HepG2 (cell line): ENCODE data around the gene LTK. TPM values are rescaled to one million over a fixed set of nuclear protein-coding genes. Genes with fewer than 3 reads are reported as not detected.

Source experiments
- ATAC-seq: fragments of 200-7000 bp; cut with Tn5 transposase; 3 replicates; pipeline ENCODE4 v1.9.1; 2020; ENCODE audit warnings: mild to moderate bottlenecking, moderate library complexity
- BruUV-seq: library from RNA; stranded (reverse); fragments of 400-500 nt; replicated peaks from 2 replicates; lab custom pipeline; 2021; lab: Mats Ljungman, UMichigan
- CTCF ChIA-PET: fragments of 300-600 bp; formaldehyde crosslinking; extraction: SDS; loops from one replicate; lab custom pipeline; 2021; ENCODE audit warnings: low total read pairs, inconsistent platforms, low intra/inter-chr PET ratio; lab: Yijun Ruan, JAX
- POLR2A ChIA-PET: fragments of 350-600 bp; sonication (Branson Sonifier 250); formaldehyde crosslinking; loops from one replicate; lab custom pipeline; 2020; ENCODE audit warnings: antibody characterized with exemption, inconsistent platforms; lab: Yijun Ruan, JAX
- DNase-seq: peaks from one replicate; pipeline ENCODE4 v3.0.0-alpha.2; 2015; ENCODE audit warnings: low spot score
- FAIRE-seq: peaks from 3 replicates; lab custom pipeline; 2011; peaks lifted over from hg19 to GRCh38; lab: Jason Lieb, UNC
- H2AFZ ChIP-seq: one replicate; pipeline ENCODE4 v1.6.1; 2011; ENCODE audit warnings: low read length, inconsistent platforms
- H3K27ac ChIP-seq: fragments of 300-600 bp; 3 replicates; pipeline ENCODE4 v1.8.0; 2011; ENCODE audit warnings: mixed run types, mild to moderate bottlenecking, mixed read lengths, low read length, inconsistent platforms; ENCODE audit not compliant: insufficient read depth; ENCODE audit errors: extremely low read length
- H3K27me3 ChIP-seq, 2 experiments: fragments of 200-600 bp in 1 of 2; 2 replicates in 1 of 2; 3 replicates in 1 of 2; pipeline versions ENCODE4 v1.6.0 to v1.8.0; 2011; ENCODE audit warnings: low read length in 2 of 2, mild to moderate bottlenecking in 2 of 2, moderate library complexity in 2 of 2, inconsistent platforms in 1 of 2; ENCODE audit not compliant: insufficient read depth in 2 of 2, control insufficient read depth in 1 of 2
- H3K36me3 ChIP-seq, 2 experiments: fragments of 200-600 bp in 1 of 2; replicated peaks in 1 of 2; 2 replicates in 1 of 2; 3 replicates in 1 of 2; pipeline versions ENCODE4 v1.5.1 to v1.8.0; 2011; ENCODE audit warnings: low read length in 2 of 2, inconsistent platforms in 1 of 2; ENCODE audit not compliant: insufficient read depth in 2 of 2, control insufficient read depth in 1 of 2
- H3K4me1 ChIP-seq: 2 replicates; pipeline ENCODE4 v1.5.1; 2012; ENCODE audit warnings: low read length, inconsistent platforms; ENCODE audit not compliant: insufficient read depth
- H3K4me2 ChIP-seq: 2 replicates; pipeline ENCODE4 v1.6.0; 2011; ENCODE audit warnings: low read depth, low read length, inconsistent platforms
- H3K4me3 ChIP-seq, 3 experiments: fragments of 200-600 bp in 1 of 3; sonication (generic), shearing (Covaris generic) in 1 of 3; replicated peaks in 1 of 3; 2 replicates each; pipeline ENCODE4 v1.5.1; 2011 to 2016; ENCODE audit warnings: low read length in 3 of 3, inconsistent platforms in 2 of 3, low read depth in 2 of 3, mild to moderate bottlenecking in 2 of 3, control low read depth in 1 of 3, mixed read lengths in 1 of 3; ENCODE audit not compliant: insufficient read depth in 1 of 3
- H3K79me2 ChIP-seq: one replicate; pipeline ENCODE4 v1.6.1; 2011; ENCODE audit warnings: low read length, inconsistent platforms; ENCODE audit not compliant: insufficient read depth
- H3K9ac ChIP-seq: 2 replicates; pipeline ENCODE4 v1.6.0; 2011; ENCODE audit warnings: mild to moderate bottlenecking, low read depth, low read length, inconsistent platforms; ENCODE audit not compliant: insufficient read depth
- H3K9me3 ChIP-seq: 2 replicates; pipeline ENCODE4 v1.5.1; 2012; ENCODE audit warnings: mild to moderate bottlenecking, low read length
- H4K20me1 ChIP-seq: 2 replicates; pipeline ENCODE4 v1.6.0; 2011; ENCODE audit warnings: inconsistent platforms, mild to moderate bottlenecking, low read length, moderate library complexity; ENCODE audit not compliant: insufficient read depth
- HNRNPK ChIP-seq: fragments of 200-400 bp; formaldehyde crosslinking; IDR thresholded peaks from 2 replicates; pipeline ENCODE4 v1.6.1; 2018; ENCODE audit warnings: low read length, low read depth, moderate library complexity, mild to moderate bottlenecking; ENCODE audit not compliant: poor library complexity, severe bottlenecking
- REL ChIP-seq: sonication (generic); formaldehyde crosslinking; conservative IDR thresholded peaks from 2 replicates; pipeline ENCODE4 v1.8.0; 2022; ENCODE audit warnings: mild to moderate bottlenecking, missing genetic modification reagents, moderate library complexity
- SNAPC2 ChIP-seq: sonication (generic); formaldehyde crosslinking; IDR thresholded peaks from 2 replicates; pipeline ENCODE4 v1.8.1; 2022; ENCODE audit warnings: mild to moderate bottlenecking, missing genetic modification reagents
- SRSF1 ChIP-seq: fragments of 200-400 bp; formaldehyde crosslinking; optimal IDR thresholded peaks from 2 replicates; pipeline ENCODE3; 2017; ENCODE audit warnings: mild to moderate bottlenecking, low read depth, low read length, moderate library complexity
- TIGD3 ChIP-seq: sonication (generic); formaldehyde crosslinking; IDR thresholded peaks from 2 replicates; pipeline ENCODE4 v1.5.1; 2020; ENCODE audit warnings: mild to moderate bottlenecking, missing genetic modification reagents, borderline replicate concordance
- ZFYVE20 ChIP-seq: sonication (generic); formaldehyde crosslinking; IDR thresholded peaks from 2 replicates; pipeline ENCODE4 v1.8.0; 2023; ENCODE audit warnings: low read depth, mild to moderate bottlenecking, moderate library complexity, missing genetic modification reagents, borderline replicate concordance
- ZNF281 ChIP-seq: sonication (generic); formaldehyde crosslinking; IDR thresholded peaks from 2 replicates; pipeline ENCODE4 v1.4.0; 2020; ENCODE audit warnings: missing genetic modification reagents, borderline replicate concordance
- WGBS: methylation state at CpG from one replicate; pipeline ENCODE4 v1.1.6; 2017; ENCODE audit warnings: low lambda C conversion rate; 5-methylcytosine and 5-hydroxymethylcytosine counted together
- in situ Hi-C: cut with HindIII; loops from 2 replicates; pipeline ENCODE4 v1.10.0; 2017; ENCODE audit warnings: low pct_unique_long_range_greater_than_20kb; ENCODE audit not compliant: extremely low pct_ligation_motif_present
- intact Hi-C: fragments of 100-400 bp; cut with micrococcal nuclease; formaldehyde crosslinking; loops from one replicate; pipeline ENCODE4 v1.10.0; 2022; ENCODE audit not compliant: unreplicated experiment
- polyA plus RNA-seq, 8 experiments: library from polyadenylated mRNA; depleted of rRNA in 3 of 8; stranded (reverse) in 7 of 8; unstranded in 1 of 8; fragments of >200 nt; fragmentation: Illumina TruSeq in 4 of 8; extraction: Trizol in 4 of 8; gene quantifications; 2 replicates each; pipeline versions ENCODE4 v1.2.1 to v1.2.3, GENCODE V29; 2011 to 2016; ENCODE audit warnings: low read depth in 4 of 8, missing spikeins in 1 of 8, mixed read lengths in 1 of 8; ENCODE audit not compliant: insufficient read depth in 1 of 8
- total RNA-seq, 5 experiments: library from RNA; depleted of rRNA; stranded (reverse); fragments of >200 nt; fragmentation: Illumina TruSeq; extraction: Trizol; gene quantifications; 2 replicates each; pipeline ENCODE4 v1.2.3, GENCODE V29; 2016; ENCODE audit warnings: low read depth in 1 of 5

The LTK gene
- total and polyA plus RNA-seq, 2 of the 13 experiments (the other 11 are each of a cell fraction or from before 2014, with no cell fraction given): 0.01 TPM; not detected in 1

GRCh38 chr15:41521614-41522013 lies 8.0 kb upstream of the LTK start:
- DNase-seq (no peak), FAIRE-seq (no peak), ATAC-seq (no peak)
- no TSS peak for BruUV-seq
- Histone ChIP-seq H3K9ac (no peak overlapping the region), H2AFZ (no peak overlapping the region), H3K79me2 (no peaks in the 10 kb centered on the region), H3K27ac (no peak overlapping the region), H3K9me3 (no peaks in the 10 kb centered on the region), H4K20me1 (no peaks in the 10 kb centered on the region), H3K4me3 (no peak overlapping the region), H3K4me2 (no peak overlapping the region), H3K27me3 (no peaks in the 10 kb centered on the region), H3K36me3 (peaks cover 4 to 6% of the 10 kb centered on the region in 2 experiments; a peak in 4 of 5 replicates), H3K4me1 (peaks cover 18% of the 10 kb centered on the region)
- POLR2A ChIA-PET: no interaction called here
- CTCF ChIA-PET: no interaction called here
- WGBS: 96% methylated on average over 9 of the region's 9 CpGs
- in situ Hi-C loops (no loop called here), intact Hi-C loops (no loop called here)
- TF ChIP-seq REL (no peak), SRSF1 (no peak), SNAPC2 (CRISPR knock-in tag) (no peak), ZNF281 (CRISPR knock-in tag) (no peak), TIGD3 (CRISPR knock-in tag) (no peak), ZFYVE20 (CRISPR knock-in tag) (no peak), HNRNPK (no peak)
